GM04504 (cell line): ENCODE results near the gene FAM13C.

ENCODE experiments used
- DNase-seq: peaks from one replicate; pipeline ENCODE4 v3.0.0-alpha.2; 2012; ENCODE audit warnings: low read depth

The FAM13C gene

GRCh38 chr10:59361663-59362143, 646 bp downstream of the FAM13C start:
- DNase-seq = no peak

GRCh38 chr10:59360605-59361405, 1.5 kb downstream of the FAM13C start:
- no peak for DNase-seq

- DNase-seq = no peak
Measured at GRCh38 chr10:59358576-59358975, 3.8 kb downstream of the FAM13C start.

GRCh38 chr10:59354434-59354833, 7.9 kb downstream of the FAM13C start:
- DNase-seq = no peak

- DNase-seq = no peak
Measured at GRCh38 chr10:59350558-59350957, 11.8 kb downstream of the FAM13C start.

GRCh38 chr10:59346321-59346720, 16.0 kb downstream of the FAM13C start:
- no peak for DNase-seq

GRCh38 chr10:59342723-59343122, 19.6 kb downstream of the FAM13C start:
- no peak for DNase-seq

- no peak for DNase-seq
Measured at GRCh38 chr10:59342000-59342399, 20.3 kb downstream of the FAM13C start.

- DNase-seq = no peak
Measured at GRCh38 chr10:59340285-59340684, 22.1 kb downstream of the FAM13C start.

- no peak for DNase-seq
Measured at GRCh38 chr10:59339351-59339750, 23.0 kb downstream of the FAM13C start.

- DNase-seq = peak; percentile 31
Measured at GRCh38 chr10:59337201-59337652, 25.1 kb downstream of the FAM13C start.

GRCh38 chr10:59336632-59337031, 25.7 kb downstream of the FAM13C start:
- DNase-seq = peak; percentile 13

- DNase-seq = no peak
Measured at GRCh38 chr10:59335497-59335896, 26.9 kb downstream of the FAM13C start.

GRCh38 chr10:59333701-59334100, 28.6 kb downstream of the FAM13C start:
- no peak for DNase-seq

GRCh38 chr10:59332581-59332980, 29.8 kb downstream of the FAM13C start:
- DNase-seq = no peak

GRCh38 chr10:59331661-59332060, 30.7 kb downstream of the FAM13C start:
- DNase-seq = no peak

GRCh38 chr10:59325116-59325515, 37.2 kb downstream of the FAM13C start:
- no peak for DNase-seq

GRCh38 chr10:59324597-59324996, 37.8 kb downstream of the FAM13C start:
- DNase-seq = no peak

- no peak for DNase-seq
Measured at GRCh38 chr10:59323831-59324401, 38.4 kb downstream of the FAM13C start.

GRCh38 chr10:59323036-59323459, 39.3 kb downstream of the FAM13C start:
- no peak for DNase-seq

- no peak for DNase-seq
Measured at GRCh38 chr10:59322131-59322530, 40.2 kb downstream of the FAM13C start.

- DNase-seq = no peak
Measured at GRCh38 chr10:59320355-59320754, 42.0 kb downstream of the FAM13C start.

GRCh38 chr10:59319854-59320253, 42.5 kb downstream of the FAM13C start:
- DNase-seq = no peak

GRCh38 chr10:59317066-59317465, 45.3 kb downstream of the FAM13C start:
- no peak for DNase-seq
